Measurements from ENCODE around the gene OR6N1. TPM values are rescaled to one million over a fixed set of nuclear protein-coding genes. Genes with fewer than 3 reads are reported as not detected.

OR6N1 gene
- total RNA-seq, 2 experiments from 2014 or later = not detected

GRCh38 chr1:158806916-158807536, 35.0 kb upstream of the OR6N1 start:
- ChIA-PET POLR2A (no interaction called here), CTCF (interaction anchor here (1.3 kb wide), 1 partner anchor 12 kb away, joined by 4 read pairs; no protein-coding TSS in a partner anchor)
- H3K36me3 Mint-ChIP-seq (ENCODE audit: low read depth) = no peaks in the 10 kb centered on the region
- H3K27ac Mint-ChIP-seq = no peak overlapping the region
- H3K4me3 Mint-ChIP-seq = no peak overlapping the region
- no peak for ATAC-seq
- DNase-seq = no peak
- no peaks in the 10 kb centered on the region for H3K9me3 Mint-ChIP-seq (ENCODE audit: insufficient read depth)
- no peaks in the 10 kb centered on the region for H3K4me1 Mint-ChIP-seq (ENCODE audit: low read depth)
- H3K27me3 Mint-ChIP-seq (ENCODE audit: low read depth) = peaks cover 11% of the 10 kb centered on the region

GRCh38 chr1:158803678-158804077, 31.7 kb upstream of the OR6N1 start:
- H3K4me1 Mint-ChIP-seq (ENCODE audit: low read depth) = no peaks in the 10 kb centered on the region
- POLR2A ChIA-PET = no interaction called here
- H3K9me3 Mint-ChIP-seq (ENCODE audit: insufficient read depth) = no peaks in the 10 kb centered on the region
- no peak overlapping the region for H3K27ac Mint-ChIP-seq
- no peaks in the 10 kb centered on the region for H3K36me3 Mint-ChIP-seq (ENCODE audit: low read depth)
- ATAC-seq (no peak), DNase-seq (no peak)
- CTCF ChIA-PET = no interaction called here
- peaks cover 18% of the 10 kb centered on the region for H3K27me3 Mint-ChIP-seq (ENCODE audit: low read depth)
- H3K4me3 Mint-ChIP-seq = no peak overlapping the region

GRCh38 chr1:158801396-158801795, 29.4 kb upstream of the OR6N1 start:
- POLR2A ChIA-PET = no interaction called here

GRCh38 chr1:158800526-158800925, 28.5 kb upstream of the OR6N1 start:
- Mint-ChIP-seq H3K4me1 (ENCODE audit: low read depth) (no peaks in the 10 kb centered on the region), H3K9me3 (ENCODE audit: insufficient read depth) (no peaks in the 10 kb centered on the region), H3K27ac (no peak overlapping the region), H3K4me3 (no peak overlapping the region), H3K27me3 (ENCODE audit: low read depth) (peaks cover 16% of the 10 kb centered on the region), H3K36me3 (ENCODE audit: low read depth) (no peaks in the 10 kb centered on the region)
- DNase-seq = no peak
- POLR2A ChIA-PET = no interaction called here
- CTCF ChIA-PET = no interaction called here
- no peak for ATAC-seq

More at GRCh38 chr1:158801396-158801795, 29.4 kb upstream of the OR6N1 start:
- no peak for DNase-seq
- no peaks in the 10 kb centered on the region for H3K9me3 Mint-ChIP-seq (ENCODE audit: insufficient read depth)
- peaks cover 16% of the 10 kb centered on the region for H3K27me3 Mint-ChIP-seq (ENCODE audit: low read depth)
- ATAC-seq = no peak
- H3K36me3 Mint-ChIP-seq (ENCODE audit: low read depth) = no peaks in the 10 kb centered on the region
- no peak overlapping the region for H3K4me3 Mint-ChIP-seq
- H3K27ac Mint-ChIP-seq = no peak overlapping the region
- H3K4me1 Mint-ChIP-seq (ENCODE audit: low read depth) = no peaks in the 10 kb centered on the region
- CTCF ChIA-PET = no interaction called here

- H3K9me3 Mint-ChIP-seq (ENCODE audit: insufficient read depth) = no peaks in the 10 kb centered on the region
These were observed 27.7 kb upstream of the OR6N1 start for GRCh38 chr1:158799689-158800088.

GRCh38 chr1:158798531-158798930, 26.5 kb upstream of the OR6N1 start:
- ATAC-seq = no peak
- ChIA-PET CTCF (no interaction called here), POLR2A (no interaction called here)
- Mint-ChIP-seq H3K36me3 (ENCODE audit: low read depth) (no peaks in the 10 kb centered on the region), H3K4me3 (no peak overlapping the region), H3K27me3 (ENCODE audit: low read depth) (peaks cover 13% of the 10 kb centered on the region), H3K27ac (no peak overlapping the region), H3K4me1 (ENCODE audit: low read depth) (no peaks in the 10 kb centered on the region), H3K9me3 (ENCODE audit: insufficient read depth) (no peaks in the 10 kb centered on the region)
- DNase-seq = no peak

More at GRCh38 chr1:158799689-158800088, 27.7 kb upstream of the OR6N1 start:
- H3K36me3 Mint-ChIP-seq (ENCODE audit: low read depth) = no peaks in the 10 kb centered on the region
- ChIA-PET CTCF (no interaction called here), POLR2A (no interaction called here)
- H3K27ac Mint-ChIP-seq = no peak overlapping the region
- H3K27me3 Mint-ChIP-seq (ENCODE audit: low read depth) = peaks cover 16% of the 10 kb centered on the region
- no peaks in the 10 kb centered on the region for H3K4me1 Mint-ChIP-seq (ENCODE audit: low read depth)
- H3K4me3 Mint-ChIP-seq = no peak overlapping the region
- DNase-seq (no peak), ATAC-seq (no peak)

- Mint-ChIP-seq H3K27ac (no peak overlapping the region), H3K4me1 (ENCODE audit: low read depth) (no peaks in the 10 kb centered on the region), H3K4me3 (no peak overlapping the region), H3K36me3 (ENCODE audit: low read depth) (no peaks in the 10 kb centered on the region), H3K27me3 (ENCODE audit: low read depth) (peaks cover 10% of the 10 kb centered on the region), H3K9me3 (ENCODE audit: insufficient read depth) (no peaks in the 10 kb centered on the region)
- no peak for ATAC-seq
- CTCF ChIA-PET = interaction anchor here (1.0 to 1.9 kb wide), 4 partner anchors 9 to 208 kb away, joined by 4 to 13 read pairs (median 4); a partner anchor contains a TSS
- POLR2A ChIA-PET = interaction anchor here (1.0 kb wide), 1 partner anchor 215 kb away, joined by 3 read pairs; the partner anchor contains the start of gene IFI16
- no peak for DNase-seq
These were observed 22.3 kb upstream of the OR6N1 start for GRCh38 chr1:158794247-158794646.

GRCh38 chr1:158793604-158794003, 21.6 kb upstream of the OR6N1 start:
- no peak overlapping the region for H3K4me3 Mint-ChIP-seq
- peaks cover 11% of the 10 kb centered on the region for H3K27me3 Mint-ChIP-seq (ENCODE audit: low read depth)
- DNase-seq (no peak), ATAC-seq (no peak)
- POLR2A ChIA-PET = interaction anchor here (1.0 kb wide), 1 partner anchor 216 kb away, joined by 3 read pairs; the partner anchor contains the start of gene IFI16
- CTCF ChIA-PET = interaction anchor here (0.9 to 1.9 kb wide), 5 partner anchors 8 to 279 kb away, joined by 3 to 13 read pairs (median 4); a partner anchor contains a TSS
- no peaks in the 10 kb centered on the region for H3K36me3 Mint-ChIP-seq (ENCODE audit: low read depth)
- no peaks in the 10 kb centered on the region for H3K4me1 Mint-ChIP-seq (ENCODE audit: low read depth)
- H3K9me3 Mint-ChIP-seq (ENCODE audit: insufficient read depth) = no peaks in the 10 kb centered on the region
- H3K27ac Mint-ChIP-seq = no peak overlapping the region

- no peak within 1 kb of the TSS for H3K4me3 Mint-ChIP-seq
- no peaks in the 10 kb centered on the region for H3K4me1 Mint-ChIP-seq (ENCODE audit: low read depth)
- no peak within 1 kb of the TSS for H3K27ac Mint-ChIP-seq
- no peaks in the 10 kb centered on the region for H3K36me3 Mint-ChIP-seq (ENCODE audit: low read depth)
- no peak for ATAC-seq
- H3K9me3 Mint-ChIP-seq (ENCODE audit: insufficient read depth) = no peaks in the 10 kb centered on the region
- peaks cover 9% of the 10 kb centered on the region for H3K27me3 Mint-ChIP-seq (ENCODE audit: low read depth)
- ChIA-PET POLR2A (no interaction called here), CTCF (no interaction called here)
- no peak for DNase-seq
These were observed 9.1 kb upstream of the OR6N1 start, which contains the start of gene OR6N2 for GRCh38 chr1:158781104-158781503. OR6N2 (minus strand) TSS chr1:158781204; CDS start chr1:158777635, 3,569 bp downstream.

- ATAC-seq (no peak), DNase-seq (no peak)
- no peaks in the 10 kb centered on the region for H3K4me1 Mint-ChIP-seq (ENCODE audit: low read depth)
- no peaks in the 10 kb centered on the region for H3K36me3 Mint-ChIP-seq (ENCODE audit: low read depth)
- H3K4me3 Mint-ChIP-seq = no peak within 1 kb of the TSS
- POLR2A ChIA-PET = no interaction called here
- no peak within 1 kb of the TSS for H3K27ac Mint-ChIP-seq
- no peaks in the 10 kb centered on the region for H3K9me3 Mint-ChIP-seq (ENCODE audit: insufficient read depth)
- H3K27me3 Mint-ChIP-seq (ENCODE audit: low read depth) = no peaks in the 10 kb centered on the region
- CTCF ChIA-PET = no interaction called here
These were observed 17.6 kb downstream of the OR6N1 start, which contains the start of gene OR6K6 for GRCh38 chr1:158754420-158754819. OR6K6 (plus strand) TSS chr1:158754720; CDS start chr1:158754888, 168 bp downstream.

GRCh38 chr1:158752155-158752712, 19.8 kb downstream of the OR6N1 start:
- CTCF ChIA-PET = no interaction called here
- H3K9me3 Mint-ChIP-seq (ENCODE audit: insufficient read depth) = no peaks in the 10 kb centered on the region
- no peak overlapping the region for H3K27ac Mint-ChIP-seq
- peaks cover 5% of the 10 kb centered on the region for H3K27me3 Mint-ChIP-seq (ENCODE audit: low read depth)
- ATAC-seq (no peak), DNase-seq (no peak)
- no peaks in the 10 kb centered on the region for H3K36me3 Mint-ChIP-seq (ENCODE audit: low read depth)
- no peak overlapping the region for H3K4me3 Mint-ChIP-seq
- POLR2A ChIA-PET = no interaction called here
- no peaks in the 10 kb centered on the region for H3K4me1 Mint-ChIP-seq (ENCODE audit: low read depth)

- Mint-ChIP-seq H3K27me3 (ENCODE audit: low read depth) (peaks cover 13% of the 10 kb centered on the region), H3K9me3 (ENCODE audit: insufficient read depth) (no peaks in the 10 kb centered on the region), H3K36me3 (ENCODE audit: low read depth) (no peaks in the 10 kb centered on the region), H3K27ac (no peak overlapping the region), H3K4me1 (ENCODE audit: low read depth) (no peaks in the 10 kb centered on the region), H3K4me3 (no peak overlapping the region)
- ATAC-seq = no peak
- CTCF ChIA-PET = no interaction called here
- POLR2A ChIA-PET = no interaction called here
- DNase-seq = no peak
These were observed 36.1 kb downstream of the OR6N1 start for GRCh38 chr1:158735848-158736247.
